Coronary artery (tissue), 2 donors: ENCODE data around the gene G3BP1.

Experiments
- DNase-seq: peaks from one replicate; pipeline ENCODE4 v3.0.0-alpha.2; 2017; ENCODE audit warnings: low spot score
- H3K27ac ChIP-seq, 2 donors: fragments of 200-600 bp; sonication (generic); one replicate each; pipeline ENCODE4 v1.5.1; 2016 to 2019
- H3K4me3 ChIP-seq: fragments of 200-600 bp; sonication (generic); 2 replicates; pipeline ENCODE4 v1.5.1; 2016; ENCODE audit warnings: mild to moderate bottlenecking, moderate library complexity
- CTCF ChIP-seq: fragments of 200-600 bp; sonication (generic); IDR thresholded peaks from one replicate; pipeline ENCODE4 v1.5.1; 2019; ENCODE audit warnings: antibody characterized with exemption

G3BP1 gene

DNA sequence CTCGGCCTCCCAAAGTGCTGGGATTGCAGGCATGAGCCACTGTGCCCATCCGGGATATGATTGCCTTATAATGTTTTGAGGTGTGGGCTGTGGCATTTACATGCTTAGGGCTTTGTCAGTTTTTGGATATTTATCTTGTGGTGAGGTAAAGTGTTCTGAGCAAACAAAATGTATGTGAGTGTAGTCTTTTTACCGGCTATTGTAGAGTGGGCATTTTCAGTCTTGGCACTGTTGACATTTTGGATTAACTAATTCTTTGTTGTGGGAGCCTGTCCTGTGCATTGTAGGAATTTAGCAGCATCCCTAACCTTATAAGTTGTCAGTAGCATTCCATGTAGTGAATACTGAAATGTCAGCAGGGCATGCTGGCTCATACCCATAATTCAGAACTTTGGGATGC lies 21.6 kb downstream of the G3BP1 start:
- no peak for DNase-seq
- no peak for TF ChIP-seq CTCF
- H3K27ac ChIP-seq: no peak overlapping the region
- no peak overlapping the region for H3K4me3 ChIP-seq

- DNase-seq: no peak
- no peak overlapping the region for H3K27ac ChIP-seq
- H3K4me3 ChIP-seq: no peak overlapping the region
- TF ChIP-seq CTCF: no peak
These were observed 23.7 kb downstream of the G3BP1 start for GRCh38 chr5:151795426-151795825.

DNA sequence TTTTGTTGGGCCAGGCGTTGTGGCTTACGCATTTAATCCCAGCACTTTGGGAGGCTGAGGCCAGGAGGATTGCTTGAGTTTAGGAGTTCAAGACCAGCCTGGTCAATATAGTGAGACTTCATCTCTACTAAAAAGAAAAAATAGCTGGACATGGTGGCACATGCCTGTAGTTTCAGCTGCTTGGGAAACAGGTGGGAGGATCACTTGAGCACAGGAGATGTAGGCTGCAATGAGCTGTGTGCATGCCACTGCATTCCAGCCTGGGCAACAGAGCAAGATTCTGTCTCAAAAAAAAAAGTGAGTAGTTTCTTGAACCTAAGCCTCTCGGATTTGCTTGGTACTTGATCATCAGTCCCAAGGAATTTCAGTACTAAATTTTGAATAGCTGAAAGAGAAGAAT lies 26.9 kb downstream of the G3BP1 start:
- no peak overlapping the region for H3K4me3 ChIP-seq
- TF ChIP-seq CTCF: no peak
- H3K27ac ChIP-seq: no peak overlapping the region
- no peak for DNase-seq

DNA sequence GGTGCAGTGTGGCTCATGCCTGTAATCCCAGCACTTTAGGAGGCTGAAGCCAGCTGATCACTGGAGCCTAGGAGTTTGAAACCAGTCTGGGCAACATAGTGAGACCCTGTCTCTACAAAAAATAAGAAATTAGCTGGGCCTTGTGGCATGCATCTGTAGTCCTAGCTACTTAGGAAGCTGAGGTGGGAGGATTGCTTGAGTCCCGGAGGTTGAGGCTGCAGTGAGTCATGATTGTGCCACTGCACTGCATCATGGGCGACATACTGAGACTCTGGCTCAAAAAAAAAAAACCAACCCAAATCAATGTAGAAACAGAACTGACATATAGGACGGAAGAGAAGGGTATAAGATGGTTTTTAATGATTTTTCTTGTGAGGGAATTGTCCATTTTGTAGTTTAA lies 27.7 kb downstream of the G3BP1 start:
- DNase-seq: no peak
- TF ChIP-seq CTCF: no peak
- no peak overlapping the region for H3K27ac ChIP-seq
- H3K4me3 ChIP-seq: no peak overlapping the region

GRCh38 chr5:151800532-151800931 lies 28.8 kb downstream of the G3BP1 start:
- no peak overlapping the region for H3K27ac ChIP-seq

GRCh38 chr5:151805414-151806223 lies 33.9 kb downstream of the G3BP1 start:
- Histone ChIP-seq H3K27ac (no peak overlapping the region), H3K4me3 (no peak overlapping the region)
- TF ChIP-seq CTCF: no peak
- DNase-seq: no peak

More at GRCh38 chr5:151800532-151800931, 28.8 kb downstream of the G3BP1 start:
- DNase-seq: no peak
- no peak for TF ChIP-seq CTCF
- no peak overlapping the region for H3K4me3 ChIP-seq
